BJ (cell line): ENCODE results near the gene RHBDD1. TPM values are rescaled to one million over a fixed set of nuclear protein-coding genes. Genes with fewer than 3 reads are reported as not detected.
"Not testable (repeated sequence)": the region's sequence is repeated elsewhere in the genome, so short reads cannot be mapped to it uniquely, and the experiment has no call there.

ENCODE experiments used
- CTCF ChIA-PET: fragments of 350-600 bp; formaldehyde crosslinking; extraction: SDS; loops from one replicate; lab custom pipeline; 2021; ENCODE audit warnings: antibody characterized with exemption, inconsistent platforms; lab: Yijun Ruan, JAX
- POLR2A ChIA-PET: fragments of 300-600 bp; sonication (Branson Sonifier 250); formaldehyde crosslinking; extraction: SDS; loops from one replicate; lab custom pipeline; 2021; ENCODE audit warnings: antibody characterized with exemption; lab: Charles Lee
- DNase-seq: peaks from one replicate; pipeline ENCODE4 v3.0.0-alpha.2; 2011; ENCODE audit warnings: low read depth
- H3K27me3 ChIP-seq: 2 replicates; pipeline ENCODE4 v1.6.0; 2011; ENCODE audit warnings: low read length; ENCODE audit not compliant: control insufficient read depth, insufficient read depth
- H3K36me3 ChIP-seq: 2 replicates; pipeline ENCODE4 v1.5.1; 2011; ENCODE audit warnings: low read length; ENCODE audit not compliant: control insufficient read depth, insufficient read depth
- H3K4me3 ChIP-seq: 2 replicates; pipeline ENCODE4 v1.5.1; 2011; ENCODE audit warnings: low read depth, mild to moderate bottlenecking, control low read depth, low read length
- polyA plus RNA-seq: library from polyadenylated mRNA; depleted of rRNA; stranded (reverse); fragments of >200 nt; gene quantifications from 2 replicates; pipeline ENCODE4 v1.2.3, GENCODE V29; 2011
- TF ChIP-seq, protein P1 (sequence below): IDR thresholded peaks from 2 replicates; pipeline ENCODE4 v1.5.1; 2011; ENCODE audit warnings: low read depth, mild to moderate bottlenecking, control low read depth, inconsistent platforms, low read length, moderate library complexity; ENCODE audit not compliant: insufficient read depth

Gene RHBDD1
- polyA plus RNA-seq, 1 experiment, result 29.2 TPM

GRCh38 chr2:226839951-226840350 lies 4.1 kb downstream of the RHBDD1 start:
- POLR2A ChIA-PET, result no interaction called here
- TF ChIP-seq, protein P1, sequence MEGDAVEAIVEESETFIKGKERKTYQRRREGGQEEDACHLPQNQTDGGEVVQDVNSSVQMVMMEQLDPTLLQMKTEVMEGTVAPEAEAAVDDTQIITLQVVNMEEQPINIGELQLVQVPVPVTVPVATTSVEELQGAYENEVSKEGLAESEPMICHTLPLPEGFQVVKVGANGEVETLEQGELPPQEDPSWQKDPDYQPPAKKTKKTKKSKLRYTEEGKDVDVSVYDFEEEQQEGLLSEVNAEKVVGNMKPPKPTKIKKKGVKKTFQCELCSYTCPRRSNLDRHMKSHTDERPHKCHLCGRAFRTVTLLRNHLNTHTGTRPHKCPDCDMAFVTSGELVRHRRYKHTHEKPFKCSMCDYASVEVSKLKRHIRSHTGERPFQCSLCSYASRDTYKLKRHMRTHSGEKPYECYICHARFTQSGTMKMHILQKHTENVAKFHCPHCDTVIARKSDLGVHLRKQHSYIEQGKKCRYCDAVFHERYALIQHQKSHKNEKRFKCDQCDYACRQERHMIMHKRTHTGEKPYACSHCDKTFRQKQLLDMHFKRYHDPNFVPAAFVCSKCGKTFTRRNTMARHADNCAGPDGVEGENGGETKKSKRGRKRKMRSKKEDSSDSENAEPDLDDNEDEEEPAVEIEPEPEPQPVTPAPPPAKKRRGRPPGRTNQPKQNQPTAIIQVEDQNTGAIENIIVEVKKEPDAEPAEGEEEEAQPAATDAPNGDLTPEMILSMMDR, result no peak
- CTCF ChIA-PET, result interaction anchor here (0.9 kb wide), 1 partner anchor 182 kb away, joined by 3 read pairs; no protein-coding TSS in a partner anchor
- no peaks in the 10 kb centered on the region; the same call in 1 of the 2 replicates for H3K36me3 ChIP-seq
- H3K4me3 ChIP-seq, result no peak overlapping the region
- no peak for DNase-seq
- no peaks in the 10 kb centered on the region for H3K27me3 ChIP-seq

GRCh38 chr2:226843001-226843400 lies 7.1 kb downstream of the RHBDD1 start:
- POLR2A ChIA-PET, DNase-seq, H3K27me3 ChIP-seq, H3K36me3 ChIP-seq, H3K4me3 ChIP-seq, CTCF ChIA-PET: not testable (repeated sequence)

GRCh38 chr2:226845386-226846116 lies 9.7 kb downstream of the RHBDD1 start:
- Histone ChIP-seq H3K4me3 (no peak overlapping the region), H3K27me3 (no peaks in the 10 kb centered on the region), H3K36me3 (peaks cover 2% of the 10 kb centered on the region; the same call in 1 of the 2 replicates)
- DNase-seq, result no peak
- ChIA-PET POLR2A (no interaction called here), CTCF (no interaction called here)
- TF ChIP-seq, protein P1, result no peak

GRCh38 chr2:226847090-226847489 lies 11.2 kb downstream of the RHBDD1 start:
- no peaks in the 10 kb centered on the region for H3K27me3 ChIP-seq
- ChIA-PET POLR2A (no interaction called here), CTCF (no interaction called here)
- DNase-seq, result no peak
- peaks cover 2% of the 10 kb centered on the region; the same call in 1 of the 2 replicates for H3K36me3 ChIP-seq
- H3K4me3 ChIP-seq, result no peak overlapping the region
- TF ChIP-seq, protein P1, result no peak

DNA sequence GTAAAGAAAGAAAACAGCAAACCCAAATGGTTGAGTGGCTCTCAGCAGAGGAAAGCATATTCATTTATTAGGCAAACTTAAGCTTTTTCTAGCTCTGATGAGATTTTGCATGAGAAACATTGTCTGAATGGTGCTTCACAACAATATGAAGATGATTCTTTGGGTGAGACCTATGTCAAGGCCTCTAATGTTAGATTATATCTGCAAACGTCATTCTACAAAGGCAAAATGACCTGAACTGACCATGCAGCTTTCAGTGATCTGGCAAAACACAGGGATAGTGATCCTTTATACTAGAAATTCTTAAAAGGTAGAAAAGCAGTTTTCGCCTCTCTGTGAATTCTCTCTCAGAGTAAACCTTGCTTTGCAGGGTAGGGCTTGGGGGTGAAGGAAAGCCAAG lies 11.7 kb downstream of the RHBDD1 start:
- TF ChIP-seq, protein P1, result no peak
- ChIA-PET POLR2A (no interaction called here), CTCF (no interaction called here)
- DNase-seq, result no peak
- peaks cover 2% of the 10 kb centered on the region; the same call in 1 of the 2 replicates for H3K36me3 ChIP-seq
- H3K27me3 ChIP-seq, result no peaks in the 10 kb centered on the region
- no peak overlapping the region for H3K4me3 ChIP-seq
